Hair follicle dermal papilla cell (primary cell): ENCODE results near the gene OR51I2. TPM values are rescaled to one million over a fixed set of nuclear protein-coding genes. Genes with fewer than 3 reads are reported as not detected.

Source experiments
- total RNA-seq: library from RNA; depleted of rRNA; stranded (reverse); fragments of >200 nt; gene quantifications from 2 replicates; pipeline ENCODE4 v1.2.3, GENCODE V29; 2012

OR51I2 gene, protein sequence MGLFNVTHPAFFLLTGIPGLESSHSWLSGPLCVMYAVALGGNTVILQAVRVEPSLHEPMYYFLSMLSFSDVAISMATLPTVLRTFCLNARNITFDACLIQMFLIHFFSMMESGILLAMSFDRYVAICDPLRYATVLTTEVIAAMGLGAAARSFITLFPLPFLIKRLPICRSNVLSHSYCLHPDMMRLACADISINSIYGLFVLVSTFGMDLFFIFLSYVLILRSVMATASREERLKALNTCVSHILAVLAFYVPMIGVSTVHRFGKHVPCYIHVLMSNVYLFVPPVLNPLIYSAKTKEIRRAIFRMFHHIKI
- not detected in 2 replicates for total RNA-seq

DNA sequence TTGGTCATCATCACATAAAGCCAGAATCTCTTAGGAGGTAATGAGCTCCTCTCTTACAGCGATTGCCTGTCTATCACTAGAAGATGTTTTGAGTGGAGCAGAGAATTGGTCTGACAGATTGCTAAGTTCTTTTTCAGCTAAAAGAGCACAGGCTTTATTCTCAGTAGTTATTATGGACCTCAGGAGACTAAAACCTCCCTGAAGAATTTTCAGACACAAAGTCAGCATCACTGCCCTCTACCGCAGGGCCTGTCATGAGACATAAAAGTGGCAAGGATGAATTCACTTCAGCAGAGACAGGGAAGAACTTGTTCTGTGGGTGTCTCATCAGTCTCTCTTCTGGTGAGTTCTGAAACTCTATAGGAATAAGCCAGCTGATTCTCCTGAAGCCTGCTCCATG is at the start of gene OR51I2:
Gene OR51I2, plus strand, starts transcription at position 301 of the 400 bp plus-strand sequence. CDS start 4,166 bp downstream, outside the sequence.

DNA sequence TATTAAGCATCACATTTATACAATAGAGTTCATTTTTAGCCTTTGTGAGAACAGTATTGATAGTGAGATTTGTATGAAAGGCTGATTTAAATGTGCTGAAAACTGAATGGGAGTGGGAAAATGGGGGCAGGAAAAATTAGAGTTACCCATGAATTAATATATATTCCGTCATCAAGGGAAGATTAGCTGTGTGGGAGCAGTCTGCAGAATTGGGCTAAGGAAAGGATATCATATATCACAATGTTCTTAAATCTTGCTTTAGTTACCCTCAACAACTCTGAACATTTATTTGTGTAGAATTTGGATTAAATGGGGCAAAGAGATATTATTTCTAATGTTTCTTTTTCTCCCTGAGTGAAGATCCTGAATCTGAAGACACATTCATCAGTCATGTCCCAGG is 27.3 kb upstream of the OR51I2 start, which contains the start of gene OR51Q1:
Gene OR51Q1, plus strand, starts transcription at position 301 of the 400 bp plus-strand sequence. Its CDS starts 90 bp downstream, at position 391.

DNA sequence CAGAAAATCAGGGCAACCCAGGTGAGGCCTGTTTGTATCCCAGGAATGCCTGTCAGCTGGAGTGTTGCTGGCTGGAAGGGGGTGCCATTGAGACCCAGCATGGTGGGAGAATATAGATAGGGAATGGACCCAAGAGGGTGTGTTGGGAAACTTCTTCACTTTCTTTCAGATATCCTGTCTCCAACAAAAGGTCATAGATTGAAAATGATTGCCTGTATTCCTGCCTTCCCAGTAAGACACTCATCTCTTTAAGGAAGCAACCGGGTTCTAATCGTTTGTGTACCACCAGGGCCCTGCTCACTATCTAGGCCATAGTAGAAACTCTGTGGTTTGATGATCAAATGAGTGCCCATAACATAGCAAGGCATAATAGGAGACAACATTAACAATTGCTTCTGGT is 7.7 kb upstream of the OR51I2 start, which contains the start of gene OR51I1:
Gene OR51I1, minus strand, starts transcription at position 101 of the 400 bp plus-strand sequence. Its CDS starts 0 bp downstream, at position 101.

DNA sequence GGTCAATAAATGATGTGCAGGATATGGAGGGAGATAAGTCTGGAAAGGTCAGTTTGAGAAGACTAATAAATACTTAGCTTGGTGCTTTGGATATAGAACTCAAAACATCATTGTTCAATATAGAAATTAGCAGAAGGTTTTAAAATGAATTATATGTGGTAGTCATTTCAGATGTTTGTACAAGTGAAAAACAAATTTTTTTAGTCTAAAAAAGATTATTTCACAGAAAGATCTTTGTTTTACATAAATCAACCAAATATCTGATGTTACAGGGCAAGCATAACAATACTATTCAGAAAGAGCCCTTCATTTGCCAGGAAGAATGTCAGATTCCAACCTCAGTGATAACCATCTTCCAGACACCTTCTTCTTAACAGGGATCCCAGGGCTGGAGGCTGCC is 39.3 kb downstream of the OR51I2 start, which contains the start of gene OR52D1:
Gene OR52D1, plus strand, starts transcription at position 301 of the 400 bp plus-strand sequence. Its CDS starts 22 bp downstream, at position 323.

Other genes starting within 250 kb of the OR51I2 start
- not detected in 2 replicates for gene OR51V1, start 248.6 kb upstream of the OR51I2 start, total RNA-seq
- gene HBB, start 222.3 kb upstream of the OR51I2 start, total RNA-seq = not detected in 2 replicates
- gene HBD, start 214.8 kb upstream of the OR51I2 start, total RNA-seq = 0.24 TPM in 1 of 2 replicates, not detected in the other
- gene HBG1, start 199.5 kb upstream of the OR51I2 start, total RNA-seq = not detected in 2 replicates
- not detected in 2 replicates for gene HBG2, start 194.5 kb upstream of the OR51I2 start, total RNA-seq
- not detected in 2 replicates for gene HBE1, start 179.4 kb upstream of the OR51I2 start, total RNA-seq
- not detected in 2 replicates for gene OR51B4, start 147.4 kb upstream of the OR51I2 start, total RNA-seq
- gene OR51B2, start 125.0 kb upstream of the OR51I2 start, total RNA-seq = not detected in 2 replicates
- 0.32 TPM in 1 of 2 replicates, not detected in the other for gene OR51B5, start 105.8 kb upstream of the OR51I2 start, total RNA-seq
- not detected in 2 replicates for gene OR51B6, start 97.8 kb upstream of the OR51I2 start, total RNA-seq
- gene OR51M1, start 65.5 kb upstream of the OR51I2 start, total RNA-seq = not detected in 2 replicates
- gene OR51Q1, start 27.2 kb upstream of the OR51I2 start, total RNA-seq = not detected in 2 replicates
- not detected in 2 replicates for gene OR51I1, start 7.8 kb upstream of the OR51I2 start, total RNA-seq
- not detected in 2 replicates for gene OR52D1, start 39.4 kb downstream of the OR51I2 start, total RNA-seq
- 0.12 and 0.16 TPM in 2 replicates for gene UBQLN3, start 60.6 kb downstream of the OR51I2 start, total RNA-seq
- 0.32 and 0.49 TPM in 2 replicates for gene UBQLNL, start 67.4 kb downstream of the OR51I2 start, total RNA-seq
- 0.81 TPM in 1 of 2 replicates, not detected in the other for gene OR52H1, start 99.2 kb downstream of the OR51I2 start, total RNA-seq
- gene OR52B6, start 131.6 kb downstream of the OR51I2 start, total RNA-seq = not detected in 2 replicates
- 4.5 and 8.3 TPM in 2 replicates for gene TRIM6, start 147.3 kb downstream of the OR51I2 start, total RNA-seq
- 6.8 and 11.2 TPM in 2 replicates for gene TRIM34, start 175.7 kb downstream of the OR51I2 start, total RNA-seq
- gene TRIM5, start 235.8 kb downstream of the OR51I2 start, total RNA-seq = 30.7 and 32.6 TPM in 2 replicates
- 143 and 164 TPM in 2 replicates for gene TRIM22, start 240.5 kb downstream of the OR51I2 start, total RNA-seq